Mesothelial cell of epicardium (in vitro differentiated cells): ENCODE measurements around the gene H6PD. TPM values are rescaled to one million over a fixed set of nuclear protein-coding genes. Genes with fewer than 3 reads are reported as not detected.

Source experiments
- DNase-seq, 2 experiments: peaks; one replicate each; pipeline ENCODE4 v3.0.0; 2021; ENCODE audit warnings: low spot score in 2 of 2; ENCODE audit not compliant: unreplicated experiment in 2 of 2
- H3K27ac Mint-ChIP-seq: 2 replicates; pipeline ENCODE4 v1.8.0; 2021; ENCODE audit warnings: mixed read lengths
- H3K27me3 Mint-ChIP-seq: 2 replicates; pipeline ENCODE4 v1.8.0; 2021; ENCODE audit warnings: low read depth, mixed read lengths
- H3K36me3 Mint-ChIP-seq: 2 replicates; pipeline ENCODE4 v1.8.0; 2021; ENCODE audit warnings: mixed read lengths
- H3K4me1 Mint-ChIP-seq: 2 replicates; pipeline ENCODE4 v1.8.0; 2021; ENCODE audit warnings: mixed read lengths
- H3K4me3 Mint-ChIP-seq: 2 replicates; pipeline ENCODE4 v1.8.0; 2021; ENCODE audit warnings: mild to moderate bottlenecking, moderate library complexity, mixed read lengths
- H3K9me3 Mint-ChIP-seq: 2 replicates; pipeline ENCODE4 v1.8.0; 2021; ENCODE audit warnings: mixed read lengths
- CTCF ChIP-seq: fragments of 200-600 bp; sonication (generic); IDR thresholded peaks from one replicate; pipeline ENCODE4 v1.5.0; 2021; ENCODE audit warnings: antibody characterized with exemption; ENCODE audit not compliant: unreplicated experiment
- total RNA-seq: library from RNA; stranded (reverse); gene quantifications from 3 replicates; pipeline ENCODE4 v1.2.1, GENCODE V29; 2021

H6PD gene
- total RNA-seq, 1 donor from 2014 or later, result 73.1 TPM

- TF ChIP-seq CTCF, result no peak
- H3K4me3 Mint-ChIP-seq, result no peak overlapping the region
- peaks cover 4% of the 10 kb centered on the region for H3K4me1 Mint-ChIP-seq
- no peak overlapping the region for H3K27ac Mint-ChIP-seq
- H3K27me3 Mint-ChIP-seq, result peaks cover 10% of the 10 kb centered on the region
- no peak for DNase-seq
- peaks cover 7% of the 10 kb centered on the region for H3K9me3 Mint-ChIP-seq
- H3K36me3 Mint-ChIP-seq, result no peaks in the 10 kb centered on the region
These were observed 43.3 kb upstream of the H6PD start for GRCh38 chr1:9191231-9191630.

GRCh38 chr1:9192578-9193232 is 41.9 kb upstream of the H6PD start:
- no peak overlapping the region for H3K4me3 Mint-ChIP-seq
- H3K27ac Mint-ChIP-seq, result no peak overlapping the region
- H3K36me3 Mint-ChIP-seq, result no peaks in the 10 kb centered on the region
- peaks cover 25% of the 10 kb centered on the region for H3K27me3 Mint-ChIP-seq
- H3K4me1 Mint-ChIP-seq, result peaks cover 7% of the 10 kb centered on the region
- no peak for DNase-seq
- TF ChIP-seq CTCF, result no peak
- H3K9me3 Mint-ChIP-seq, result peaks cover 7% of the 10 kb centered on the region

- no peak for DNase-seq
- Mint-ChIP-seq H3K4me1 (peaks cover 7% of the 10 kb centered on the region), H3K27me3 (peaks cover 30% of the 10 kb centered on the region), H3K9me3 (peaks cover 7% of the 10 kb centered on the region), H3K27ac (no peak overlapping the region), H3K36me3 (no peaks in the 10 kb centered on the region), H3K4me3 (no peak overlapping the region)
- no peak for TF ChIP-seq CTCF
These were observed 41.3 kb upstream of the H6PD start for GRCh38 chr1:9193233-9193625.

- no peak for TF ChIP-seq CTCF
- peaks cover 10% of the 10 kb centered on the region for H3K4me1 Mint-ChIP-seq
- DNase-seq, result no peak
- peaks cover 37% of the 10 kb centered on the region for H3K27me3 Mint-ChIP-seq
- H3K9me3 Mint-ChIP-seq, result peaks cover 7% of the 10 kb centered on the region
- H3K36me3 Mint-ChIP-seq, result no peaks in the 10 kb centered on the region
- H3K4me3 Mint-ChIP-seq, result no peak overlapping the region
- no peak overlapping the region for H3K27ac Mint-ChIP-seq
These were observed 40.5 kb upstream of the H6PD start for GRCh38 chr1:9194024-9194423.

- H3K4me1 Mint-ChIP-seq, result peaks cover 10% of the 10 kb centered on the region
- no peak for TF ChIP-seq CTCF
- H3K27me3 Mint-ChIP-seq, result peaks cover 53% of the 10 kb centered on the region
- no peak for DNase-seq
- no peaks in the 10 kb centered on the region for H3K36me3 Mint-ChIP-seq
- H3K4me3 Mint-ChIP-seq, result no peak overlapping the region
- H3K9me3 Mint-ChIP-seq, result peaks cover 6% of the 10 kb centered on the region
- H3K27ac Mint-ChIP-seq, result no peak overlapping the region
These were observed 38.9 kb upstream of the H6PD start for GRCh38 chr1:9195651-9196050.
